ENCODE data around the gene TUBGCP6. TPM values are rescaled to one million over a fixed set of nuclear protein-coding genes. Genes with fewer than 3 reads are reported as not detected.

TUBGCP6 gene
- total RNA-seq, 1 donor from 2014 or later = 27.2 TPM

DNA sequence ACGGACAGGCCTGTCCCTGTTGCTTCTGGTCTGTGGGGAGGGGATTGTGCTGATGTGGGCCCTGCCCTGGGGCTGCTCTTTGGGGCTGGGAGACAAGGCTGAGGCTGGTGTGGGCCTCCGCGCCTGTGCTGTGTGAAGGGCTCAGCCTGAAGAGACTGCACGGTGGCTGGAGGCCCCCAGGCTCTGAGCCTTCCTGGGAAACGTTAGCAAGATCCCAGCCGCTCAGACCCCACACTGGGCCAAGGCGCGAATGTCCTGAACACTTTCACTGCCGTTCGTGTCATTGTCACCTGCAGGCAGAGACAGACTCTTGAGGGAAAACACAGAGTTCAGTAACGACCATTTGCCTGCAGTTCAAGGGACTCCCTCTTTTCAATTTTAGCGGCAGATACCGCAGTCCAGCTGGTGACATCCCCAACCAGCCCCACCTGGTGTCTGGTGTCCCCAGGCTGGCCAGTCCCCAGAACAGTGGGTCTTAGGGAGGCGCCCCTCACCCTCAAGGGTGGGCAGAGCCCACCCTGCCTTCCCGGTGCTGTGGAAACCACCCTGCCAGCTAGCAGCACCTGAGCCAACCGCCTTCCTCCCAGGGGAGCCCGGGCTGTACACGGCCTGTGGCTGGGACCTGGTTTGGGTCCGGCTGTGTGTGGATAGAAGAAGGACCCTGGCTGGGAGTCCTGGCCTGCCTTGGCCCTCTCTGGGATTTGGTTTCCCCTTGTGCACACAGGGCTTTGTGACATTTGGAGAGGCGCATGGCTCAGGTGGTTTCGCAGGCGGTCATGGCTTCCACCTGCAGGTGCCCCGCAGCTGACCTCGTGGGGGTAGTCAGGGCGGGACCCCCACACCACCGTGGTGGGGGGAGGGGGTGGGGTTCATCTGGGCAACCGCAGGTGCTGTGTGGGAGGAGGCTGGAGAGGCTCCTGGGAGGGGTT is 68.6 kb downstream of the TUBGCP6 start:
- Histone ChIP-seq H3K27me3 (ENCODE audit: control insufficient read depth, insufficient read depth, low read length) (peaks cover 24% of the 10 kb centered on the region), H3K36me3 (ENCODE audit: control insufficient read depth, insufficient read depth, low read length) (no peaks in the 10 kb centered on the region), H3K4me3 (ENCODE audit: low read depth, low read length) (no peak overlapping the region)
- DNase-seq (ENCODE audit: low read depth) = no peak
- TF ChIP-seq, protein P1, sequence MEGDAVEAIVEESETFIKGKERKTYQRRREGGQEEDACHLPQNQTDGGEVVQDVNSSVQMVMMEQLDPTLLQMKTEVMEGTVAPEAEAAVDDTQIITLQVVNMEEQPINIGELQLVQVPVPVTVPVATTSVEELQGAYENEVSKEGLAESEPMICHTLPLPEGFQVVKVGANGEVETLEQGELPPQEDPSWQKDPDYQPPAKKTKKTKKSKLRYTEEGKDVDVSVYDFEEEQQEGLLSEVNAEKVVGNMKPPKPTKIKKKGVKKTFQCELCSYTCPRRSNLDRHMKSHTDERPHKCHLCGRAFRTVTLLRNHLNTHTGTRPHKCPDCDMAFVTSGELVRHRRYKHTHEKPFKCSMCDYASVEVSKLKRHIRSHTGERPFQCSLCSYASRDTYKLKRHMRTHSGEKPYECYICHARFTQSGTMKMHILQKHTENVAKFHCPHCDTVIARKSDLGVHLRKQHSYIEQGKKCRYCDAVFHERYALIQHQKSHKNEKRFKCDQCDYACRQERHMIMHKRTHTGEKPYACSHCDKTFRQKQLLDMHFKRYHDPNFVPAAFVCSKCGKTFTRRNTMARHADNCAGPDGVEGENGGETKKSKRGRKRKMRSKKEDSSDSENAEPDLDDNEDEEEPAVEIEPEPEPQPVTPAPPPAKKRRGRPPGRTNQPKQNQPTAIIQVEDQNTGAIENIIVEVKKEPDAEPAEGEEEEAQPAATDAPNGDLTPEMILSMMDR (IDR thresholded peaks at IDR 0.05; ENCODE audit: insufficient read depth, low read length, poor library complexity, severe bottlenecking) = no peak

DNA sequence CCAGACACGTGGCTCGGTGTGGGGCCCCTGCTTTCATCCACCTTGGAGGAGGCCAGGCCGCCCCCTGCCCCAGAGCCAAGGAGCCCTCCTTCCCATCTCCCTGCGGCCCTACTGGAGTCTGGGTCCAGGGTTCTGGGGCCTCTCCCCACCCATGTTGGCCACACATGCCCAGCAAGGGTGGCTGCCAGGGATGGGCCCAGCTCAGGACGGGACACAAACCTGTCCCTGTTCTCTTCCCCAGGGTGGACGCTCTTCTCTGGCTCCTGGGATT is 69.7 kb downstream of the TUBGCP6 start:
- no peak for DNase-seq (ENCODE audit: low read depth)
- TF ChIP-seq, protein P1 (IDR thresholded peaks at IDR 0.05; ENCODE audit: insufficient read depth, low read length, poor library complexity, severe bottlenecking) = no peak
- H3K4me3 ChIP-seq (ENCODE audit: low read depth, low read length) = no peak overlapping the region

DNA sequence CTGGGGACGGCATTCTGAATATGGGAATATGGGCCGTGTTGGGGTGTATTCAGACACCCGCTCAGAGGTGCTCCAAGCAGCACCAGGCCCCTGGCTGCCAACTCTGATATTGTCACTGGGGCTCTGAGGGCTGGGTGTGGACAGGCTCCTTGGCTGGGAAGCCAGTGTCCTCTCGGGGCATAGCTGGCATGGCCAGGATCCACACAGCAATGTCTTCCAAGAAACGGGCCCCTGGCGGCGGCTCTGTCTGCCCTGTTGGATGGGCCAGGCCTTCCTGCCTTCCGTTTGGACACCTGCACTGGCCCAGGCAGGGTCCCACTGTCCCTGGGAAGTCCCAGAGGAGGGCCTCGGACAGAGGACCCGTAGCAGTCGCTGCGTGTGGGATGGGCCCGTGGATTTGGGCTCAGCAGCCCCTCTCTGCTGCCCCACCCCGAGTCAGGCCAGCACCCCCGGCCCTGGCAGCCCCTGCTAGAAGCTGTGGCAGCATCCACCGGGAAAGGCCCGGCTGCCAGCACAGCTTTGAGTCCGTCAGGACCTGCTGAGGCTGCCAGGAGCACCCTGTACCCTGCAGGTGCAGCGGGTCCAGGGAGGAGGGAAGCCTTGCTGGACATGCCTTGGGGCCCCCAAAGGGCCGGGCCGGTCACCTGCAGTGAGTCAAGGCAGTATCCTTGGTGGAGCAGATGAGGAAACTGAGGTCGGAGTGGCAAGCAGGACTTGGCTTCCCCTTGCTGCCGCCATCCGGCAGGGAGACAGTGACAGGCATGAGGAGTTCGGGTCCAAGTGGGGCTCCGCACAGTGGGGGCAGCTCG is 70.2 kb downstream of the TUBGCP6 start:
- H3K36me3 ChIP-seq (ENCODE audit: control insufficient read depth, insufficient read depth, low read length) = no peaks in the 10 kb centered on the region
- TF ChIP-seq, protein P1 (IDR thresholded peaks at IDR 0.05; ENCODE audit: insufficient read depth, low read length, poor library complexity, severe bottlenecking) = no peak
- H3K4me3 ChIP-seq (ENCODE audit: low read depth, low read length) = no peak overlapping the region
- no peak for DNase-seq (ENCODE audit: low read depth)
- H3K27me3 ChIP-seq (ENCODE audit: control insufficient read depth, insufficient read depth, low read length) = peaks cover 33% of the 10 kb centered on the region

More for the DNA sequence above, 69.7 kb downstream of the TUBGCP6 start:
- H3K36me3 ChIP-seq (ENCODE audit: control insufficient read depth, insufficient read depth, low read length) = no peaks in the 10 kb centered on the region
- peaks cover 30% of the 10 kb centered on the region for H3K27me3 ChIP-seq (ENCODE audit: control insufficient read depth, insufficient read depth, low read length)

DNA sequence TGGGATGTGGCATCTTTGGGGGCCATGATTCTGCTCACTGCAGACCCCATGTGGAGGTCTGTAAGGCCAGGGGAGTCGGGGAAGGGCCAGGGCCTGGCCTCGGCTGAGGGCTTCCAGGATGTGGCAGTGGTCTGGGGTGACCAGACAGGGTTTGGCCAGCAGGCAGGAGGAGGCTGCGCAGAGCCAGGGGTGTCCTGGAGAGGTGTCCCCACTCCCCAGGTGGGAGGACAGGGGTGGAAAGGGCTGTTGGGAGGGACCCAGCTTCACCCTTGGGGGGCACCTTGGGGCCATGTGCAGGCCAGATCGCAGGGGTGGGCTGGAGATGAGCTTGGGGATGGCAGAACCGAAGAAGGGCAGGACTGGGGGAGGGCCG is 70.9 kb downstream of the TUBGCP6 start:
- TF ChIP-seq, protein P1 (IDR thresholded peaks at IDR 0.05; ENCODE audit: insufficient read depth, low read length, poor library complexity, severe bottlenecking) = no peak
- DNase-seq (ENCODE audit: low read depth) = no peak
- H3K36me3 ChIP-seq (ENCODE audit: control insufficient read depth, insufficient read depth, low read length) = no peaks in the 10 kb centered on the region
- H3K4me3 ChIP-seq (ENCODE audit: low read depth, low read length) = no peak overlapping the region
- H3K27me3 ChIP-seq (ENCODE audit: control insufficient read depth, insufficient read depth, low read length) = peaks cover 34% of the 10 kb centered on the region

DNA sequence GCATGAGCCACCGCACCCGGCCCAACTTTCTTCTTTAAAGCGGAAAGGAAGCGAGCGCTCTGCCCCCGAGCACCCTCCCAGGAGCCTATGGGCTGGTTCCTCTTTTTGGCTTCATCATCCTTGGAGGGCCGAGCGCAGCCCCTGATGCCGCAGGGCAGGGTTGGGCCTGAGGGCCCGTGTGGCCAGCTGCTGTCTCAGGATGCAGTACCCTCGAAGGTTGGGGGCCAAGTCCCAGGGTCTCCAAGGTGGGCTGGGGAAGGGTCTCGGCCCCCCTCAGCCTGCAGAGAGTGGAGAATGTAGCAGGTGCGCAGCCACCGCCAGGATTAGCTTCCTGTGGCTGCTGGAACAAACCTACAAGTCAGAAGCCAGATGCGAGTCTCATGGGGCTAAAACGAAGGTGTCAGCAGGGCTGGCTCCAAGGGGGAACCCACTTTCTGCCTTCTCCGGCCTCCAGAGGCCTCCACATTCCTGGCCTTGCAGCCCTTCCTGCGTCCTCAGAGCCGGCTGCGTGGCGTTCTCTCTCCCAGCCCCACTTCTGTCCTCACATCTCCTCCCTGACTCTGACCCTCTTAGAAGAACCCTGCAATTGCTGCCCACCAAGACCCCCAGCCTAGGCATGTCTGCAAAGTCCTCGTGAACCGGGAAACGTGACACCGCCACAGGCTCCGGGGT is 71.4 kb downstream of the TUBGCP6 start:
- peaks cover 36% of the 10 kb centered on the region for H3K27me3 ChIP-seq (ENCODE audit: control insufficient read depth, insufficient read depth, low read length)
- DNase-seq (ENCODE audit: low read depth) = no peak
- no peaks in the 10 kb centered on the region for H3K36me3 ChIP-seq (ENCODE audit: control insufficient read depth, insufficient read depth, low read length)
- TF ChIP-seq, protein P1 (IDR thresholded peaks at IDR 0.05; ENCODE audit: insufficient read depth, low read length, poor library complexity, severe bottlenecking) = no peak
- H3K4me3 ChIP-seq (ENCODE audit: low read depth, low read length) = no peak overlapping the region
